GM12878 (cell line): Measurements from ENCODE around the gene HHIP. TPM values are rescaled to one million over a fixed set of nuclear protein-coding genes. Genes with fewer than 3 reads are reported as not detected.

Source experiments
- ATAC-seq: fragments of 200-7000 bp; cut with Tn5 transposase; 3 replicates; pipeline ENCODE4 v1.9.1; 2020; ENCODE audit warnings: mild to moderate bottlenecking, moderate library complexity
- BruUV-seq: library from RNA; stranded (reverse); fragments of 400-500 nt; replicated peaks from 2 replicates; lab custom pipeline; 2021; lab: Mats Ljungman, UMichigan
- CTCF ChIA-PET: fragments of 300-600 bp; sonication (Branson Sonifier 250); formaldehyde crosslinking; extraction: SDS; loops from one replicate; lab custom pipeline; 2021; ENCODE audit warnings: inconsistent platforms; lab: Yijun Ruan, JAX
- POLR2A ChIA-PET: fragments of 350-600 bp; formaldehyde crosslinking; extraction: SDS; loops from one replicate; lab custom pipeline; 2021; ENCODE audit warnings: inconsistent platforms; lab: Charles Lee
- RAD21 ChIA-PET: fragments of 300-600 bp; sonication (Branson Sonifier 250); formaldehyde crosslinking; loops from one replicate; lab custom pipeline; 2023; ENCODE audit warnings: antibody characterized with exemption; ENCODE audit not compliant: unreplicated experiment; lab: Charles Lee
- SMC1A ChIA-PET: fragments of 300-600 bp; sonication (Branson Sonifier 250); formaldehyde crosslinking; loops from one replicate; lab custom pipeline; 2023; ENCODE audit not compliant: unreplicated experiment, uncharacterized antibody; lab: Charles Lee
- DNase-seq: peaks from one replicate; pipeline ENCODE4 v3.0.0-alpha.2; 2011; ENCODE audit warnings: low read depth, low spot score
- FAIRE-seq: peaks from 3 replicates; lab custom pipeline; 2011; peaks lifted over from hg19 to GRCh38; lab: Jason Lieb, UNC
- H2AFZ ChIP-seq: 2 replicates; pipeline ENCODE4 v1.6.0; 2011; ENCODE audit warnings: low read depth, low read length, control low read depth; ENCODE audit not compliant: control insufficient read depth
- H3K27ac ChIP-seq: 2 replicates; pipeline ENCODE4 v1.5.1; 2011; ENCODE audit warnings: control low read depth; ENCODE audit not compliant: control insufficient read depth, insufficient read depth
- H3K27me3 ChIP-seq, 2 experiments: replicated peaks in 1 of 2; 2 replicates each; pipeline versions ENCODE4 v1.6.0 to v1.6.1; 2011; ENCODE audit warnings: low read length in 1 of 2; ENCODE audit not compliant: control insufficient read depth in 2 of 2, insufficient read depth in 2 of 2
- H3K36me3 ChIP-seq, 2 experiments: 2 replicates each; pipeline ENCODE4 v1.5.1; 2011; ENCODE audit warnings: low read length in 1 of 2; ENCODE audit not compliant: control insufficient read depth in 2 of 2, insufficient read depth in 2 of 2
- H3K4me1 ChIP-seq: 2 replicates; pipeline ENCODE4 v1.6.1; 2011; ENCODE audit warnings: mild to moderate bottlenecking, low read length, moderate library complexity, mixed read lengths; ENCODE audit not compliant: control insufficient read depth, insufficient read depth
- H3K4me2 ChIP-seq: 2 replicates; pipeline ENCODE4 v1.6.0; 2011; ENCODE audit warnings: control low read depth; ENCODE audit not compliant: control insufficient read depth, insufficient read depth
- H3K4me3 ChIP-seq: fragments of 200-600 bp; sonication (generic); 2 replicates; pipeline ENCODE4 v1.5.1; 2016
- H3K79me2 ChIP-seq: 2 replicates; pipeline ENCODE4 v1.6.0; 2011; ENCODE audit warnings: low read length; ENCODE audit not compliant: control insufficient read depth, insufficient read depth
- H3K9ac ChIP-seq: 2 replicates; pipeline ENCODE4 v1.8.0; 2011; ENCODE audit warnings: low read length, control low read depth, mixed read lengths; ENCODE audit not compliant: control insufficient read depth, insufficient read depth
- H3K9me3 ChIP-seq: replicated peaks from 3 replicates; pipeline ENCODE4 v1.5.1; 2011; ENCODE audit warnings: mild to moderate bottlenecking, low read length; ENCODE audit not compliant: control insufficient read depth, insufficient read depth
- H4K20me1 ChIP-seq: 2 replicates; pipeline ENCODE4 v1.6.0; 2011; ENCODE audit not compliant: control insufficient read depth, insufficient read depth
- CBX5 ChIP-seq: sonication (generic); IDR thresholded peaks from 2 replicates; pipeline ENCODE4 v1.6.1; 2016; ENCODE audit warnings: low read depth, moderate library complexity, mild to moderate bottlenecking, inconsistent platforms
- HDGF ChIP-seq: fragments of 450-650 bp; IDR thresholded peaks from 2 replicates; pipeline ENCODE4 v1.6.1; 2016; ENCODE audit warnings: antibody characterized with exemption
- KAT2A ChIP-seq: conservative IDR thresholded peaks from 2 replicates; pipeline ENCODE4 v1.6.1; 2011; ENCODE audit warnings: low read depth, low read length; ENCODE audit not compliant: control insufficient read depth
- SMARCA5 ChIP-seq: fragments of 450-650 bp; IDR thresholded peaks from 2 replicates; pipeline ENCODE4 v1.6.1; 2017; ENCODE audit warnings: mild to moderate bottlenecking
- SMC3 ChIP-seq: IDR thresholded peaks from 2 replicates; pipeline ENCODE4 v1.6.1; 2011; ENCODE audit warnings: low read length, improper control_type of control experiment, borderline replicate concordance
- SREBF2 ChIP-seq: IDR thresholded peaks from 2 replicates; pipeline ENCODE4 v1.6.1; 2012; ENCODE audit warnings: mild to moderate bottlenecking, low read length
- WGBS: methylation state at CpG from one replicate; pipeline ENCODE4 v1.1.6; 2016; ENCODE audit warnings: low lambda C conversion rate; ENCODE audit not compliant: insufficient replicate concordance, insufficient coverage; ENCODE audit errors: missing lambda C conversion rate; 5-methylcytosine and 5-hydroxymethylcytosine counted together
- in situ Hi-C: fragments of 300-500 bp; cut with MboI; formaldehyde crosslinking; loops from 9 replicates; pipeline ENCODE4 v1.14.3; 2018; ENCODE audit warnings: mixed read lengths
- intact Hi-C: fragments of 100-400 bp; cut with micrococcal nuclease; formaldehyde crosslinking; loops from one replicate; pipeline ENCODE4 v1.14.2; 2022; ENCODE audit not compliant: unreplicated experiment
- polyA plus RNA-seq, 11 experiments: library from polyadenylated mRNA; depleted of rRNA in 4 of 11; unstranded in 6 of 11; stranded (reverse) in 5 of 11; fragments of >200 nt; fragmentation: Nextera tagmentation in 4 of 11; fragmentation: Illumina TruSeq in 1 of 11; extraction: Ambion mirVana in 4 of 11; extraction: Trizol in 1 of 11; gene quantifications; 1 replicate in 1 of 11; 2 replicates in 10 of 11; pipeline versions ENCODE4 v1.2.1 to v1.2.3, GENCODE V29; 2011 to 2016; ENCODE audit warnings: inconsistent platforms in 2 of 11, missing spikeins in 2 of 11, low read depth in 1 of 11
- total RNA-seq, 4 experiments: library from RNA; depleted of rRNA in 3 of 4; stranded (reverse); fragments of >200 nt in 3 of 4; fragmentation: Illumina TruSeq in 1 of 4; extraction: Trizol in 1 of 4; gene quantifications; 2 replicates each; pipeline versions ENCODE4 v1.2.1 to v1.2.3, GENCODE V29; 2013 to 2021
- TF ChIP-seq, protein P1 (sequence below): fragments of 450-650 bp; IDR thresholded peaks from 2 replicates; pipeline ENCODE4 v1.6.1; 2017; ENCODE audit warnings: low read depth, mild to moderate bottlenecking, moderate library complexity
- TF ChIP-seq, protein P2 (sequence below): IDR thresholded peaks from 2 replicates; pipeline ENCODE4 v1.6.1; 2011; ENCODE audit warnings: borderline replicate concordance, low read depth, mild to moderate bottlenecking, moderate library complexity, low read length; ENCODE audit not compliant: insufficient read depth, poor library complexity, severe bottlenecking
- TF ChIP-seq, protein P3 (sequence below): fragments of 450-650 bp; IDR thresholded peaks from 2 replicates; pipeline ENCODE4 v1.6.1; 2017; ENCODE audit warnings: mild to moderate bottlenecking, moderate library complexity
- TF ChIP-seq, protein P4 (sequence below): IDR thresholded peaks from 2 replicates; pipeline ENCODE4 v1.6.1; 2012; ENCODE audit warnings: mild to moderate bottlenecking, low read depth, low read length

HHIP gene
- total and polyA plus RNA-seq, 10 of the 15 experiments (the other 5 are each of a cell fraction or from before 2014, with no cell fraction given) = 0.06 to 0.56 (median 0.24) TPM; not detected in 1

DNA sequence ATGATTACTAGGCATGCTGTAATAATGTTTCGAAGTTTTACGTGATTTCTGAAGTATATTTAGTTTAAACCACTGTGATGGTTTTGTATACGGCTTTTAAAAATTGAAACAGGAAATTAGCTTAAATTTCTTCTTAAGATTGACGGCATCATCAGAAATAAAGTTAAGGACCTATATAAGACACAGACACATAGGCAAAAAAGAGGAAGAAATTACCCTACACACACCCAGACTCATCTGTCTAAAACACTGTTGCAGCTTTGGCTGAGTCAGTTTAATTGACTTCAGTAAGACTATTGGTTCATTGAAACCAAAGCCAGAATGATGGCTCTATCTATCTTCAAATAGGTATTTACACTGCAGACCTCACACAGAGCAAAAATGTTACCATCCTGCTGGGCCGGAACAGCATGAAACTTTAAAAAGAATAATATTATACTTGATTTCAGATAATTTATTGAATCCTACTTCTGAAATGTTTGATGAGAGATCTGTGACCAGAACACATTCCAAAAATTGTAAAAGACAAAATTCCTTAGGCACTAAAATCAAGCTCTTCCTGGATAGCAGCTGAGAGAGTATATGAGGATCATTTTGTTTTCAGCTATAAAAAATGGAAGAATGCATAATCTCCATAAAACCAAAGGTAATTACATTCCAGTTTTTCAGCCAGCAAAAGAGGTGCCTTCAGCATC is 4.5 kb downstream of the HHIP start:
- intact Hi-C loops (no loop called here), in situ Hi-C loops (no loop called here)
- Histone ChIP-seq H3K36me3 (no peaks in the 10 kb centered on the region), H3K79me2 (no peaks in the 10 kb centered on the region), H3K9ac (no peak overlapping the region), H3K4me3 (no peak overlapping the region), H3K27ac (no peak overlapping the region), H3K4me1 (no peaks in the 10 kb centered on the region), H2AFZ (no peak overlapping the region), H4K20me1 (no peaks in the 10 kb centered on the region), H3K4me2 (no peak overlapping the region), H3K9me3 (no peaks in the 10 kb centered on the region), H3K27me3 (peaks cover 3 to 10% of the 10 kb centered on the region in 2 experiments; a peak in 2 of 4 replicates)
- ChIA-PET POLR2A (no interaction called here), SMC1A (interaction anchor here (0.8 to 2.5 kb wide), 11 partner anchors 11 to 447 kb away, joined by 3 to 9 read pairs (median 3); partner anchors contain the start of gene ANAPC10), RAD21 (interaction anchor here (0.5 to 1.3 kb wide), 2 partner anchors 16 to 409 kb away, joined by 3 to 4 read pairs; no protein-coding TSS in a partner anchor), CTCF (interaction anchor here (1.3 to 1.9 kb wide), 3 partner anchors 12 to 32 kb away, joined by 3 to 6 read pairs (median 4); no protein-coding TSS in a partner anchor)
- BruUV-seq = no TSS peak
- FAIRE-seq (no peak), ATAC-seq (no peak), DNase-seq (no peak)
- 63% methylated on average over 5 of the region's 5 CpGs for WGBS
- TF ChIP-seq CBX5 (no peak), SMC3 (no peak), HDGF (no peak), SREBF2 (no peak), SMARCA5 (no peak), KAT2A (no peak)
- TF ChIP-seq, protein P1, sequence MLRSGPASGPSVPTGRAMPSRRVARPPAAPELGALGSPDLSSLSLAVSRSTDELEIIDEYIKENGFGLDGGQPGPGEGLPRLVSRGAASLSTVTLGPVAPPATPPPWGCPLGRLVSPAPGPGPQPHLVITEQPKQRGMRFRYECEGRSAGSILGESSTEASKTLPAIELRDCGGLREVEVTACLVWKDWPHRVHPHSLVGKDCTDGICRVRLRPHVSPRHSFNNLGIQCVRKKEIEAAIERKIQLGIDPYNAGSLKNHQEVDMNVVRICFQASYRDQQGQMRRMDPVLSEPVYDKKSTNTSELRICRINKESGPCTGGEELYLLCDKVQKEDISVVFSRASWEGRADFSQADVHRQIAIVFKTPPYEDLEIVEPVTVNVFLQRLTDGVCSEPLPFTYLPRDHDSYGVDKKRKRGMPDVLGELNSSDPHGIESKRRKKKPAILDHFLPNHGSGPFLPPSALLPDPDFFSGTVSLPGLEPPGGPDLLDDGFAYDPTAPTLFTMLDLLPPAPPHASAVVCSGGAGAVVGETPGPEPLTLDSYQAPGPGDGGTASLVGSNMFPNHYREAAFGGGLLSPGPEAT = no peak
- TF ChIP-seq, protein P2, sequence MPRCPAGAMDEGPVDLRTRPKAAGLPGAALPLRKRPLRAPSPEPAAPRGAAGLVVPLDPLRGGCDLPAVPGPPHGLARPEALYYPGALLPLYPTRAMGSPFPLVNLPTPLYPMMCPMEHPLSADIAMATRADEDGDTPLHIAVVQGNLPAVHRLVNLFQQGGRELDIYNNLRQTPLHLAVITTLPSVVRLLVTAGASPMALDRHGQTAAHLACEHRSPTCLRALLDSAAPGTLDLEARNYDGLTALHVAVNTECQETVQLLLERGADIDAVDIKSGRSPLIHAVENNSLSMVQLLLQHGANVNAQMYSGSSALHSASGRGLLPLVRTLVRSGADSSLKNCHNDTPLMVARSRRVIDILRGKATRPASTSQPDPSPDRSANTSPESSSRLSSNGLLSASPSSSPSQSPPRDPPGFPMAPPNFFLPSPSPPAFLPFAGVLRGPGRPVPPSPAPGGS = no peak
- TF ChIP-seq, protein P3, sequence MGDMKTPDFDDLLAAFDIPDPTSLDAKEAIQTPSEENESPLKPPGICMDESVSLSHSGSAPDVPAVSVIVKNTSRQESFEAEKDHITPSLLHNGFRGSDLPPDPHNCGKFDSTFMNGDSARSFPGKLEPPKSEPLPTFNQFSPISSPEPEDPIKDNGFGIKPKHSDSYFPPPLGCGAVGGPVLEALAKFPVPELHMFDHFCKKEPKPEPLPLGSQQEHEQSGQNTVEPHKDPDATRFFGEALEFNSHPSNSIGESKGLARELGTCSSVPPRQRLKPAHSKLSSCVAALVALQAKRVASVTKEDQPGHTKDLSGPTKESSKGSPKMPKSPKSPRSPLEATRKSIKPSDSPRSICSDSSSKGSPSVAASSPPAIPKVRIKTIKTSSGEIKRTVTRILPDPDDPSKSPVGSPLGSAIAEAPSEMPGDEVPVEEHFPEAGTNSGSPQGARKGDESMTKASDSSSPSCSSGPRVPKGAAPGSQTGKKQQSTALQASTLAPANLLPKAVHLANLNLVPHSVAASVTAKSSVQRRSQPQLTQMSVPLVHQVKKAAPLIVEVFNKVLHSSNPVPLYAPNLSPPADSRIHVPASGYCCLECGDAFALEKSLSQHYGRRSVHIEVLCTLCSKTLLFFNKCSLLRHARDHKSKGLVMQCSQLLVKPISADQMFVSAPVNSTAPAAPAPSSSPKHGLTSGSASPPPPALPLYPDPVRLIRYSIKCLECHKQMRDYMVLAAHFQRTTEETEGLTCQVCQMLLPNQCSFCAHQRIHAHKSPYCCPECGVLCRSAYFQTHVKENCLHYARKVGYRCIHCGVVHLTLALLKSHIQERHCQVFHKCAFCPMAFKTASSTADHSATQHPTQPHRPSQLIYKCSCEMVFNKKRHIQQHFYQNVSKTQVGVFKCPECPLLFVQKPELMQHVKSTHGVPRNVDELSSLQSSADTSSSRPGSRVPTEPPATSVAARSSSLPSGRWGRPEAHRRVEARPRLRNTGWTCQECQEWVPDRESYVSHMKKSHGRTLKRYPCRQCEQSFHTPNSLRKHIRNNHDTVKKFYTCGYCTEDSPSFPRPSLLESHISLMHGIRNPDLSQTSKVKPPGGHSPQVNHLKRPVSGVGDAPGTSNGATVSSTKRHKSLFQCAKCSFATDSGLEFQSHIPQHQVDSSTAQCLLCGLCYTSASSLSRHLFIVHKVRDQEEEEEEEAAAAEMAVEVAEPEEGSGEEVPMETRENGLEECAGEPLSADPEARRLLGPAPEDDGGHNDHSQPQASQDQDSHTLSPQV = no peak
- TF ChIP-seq, protein P4, sequence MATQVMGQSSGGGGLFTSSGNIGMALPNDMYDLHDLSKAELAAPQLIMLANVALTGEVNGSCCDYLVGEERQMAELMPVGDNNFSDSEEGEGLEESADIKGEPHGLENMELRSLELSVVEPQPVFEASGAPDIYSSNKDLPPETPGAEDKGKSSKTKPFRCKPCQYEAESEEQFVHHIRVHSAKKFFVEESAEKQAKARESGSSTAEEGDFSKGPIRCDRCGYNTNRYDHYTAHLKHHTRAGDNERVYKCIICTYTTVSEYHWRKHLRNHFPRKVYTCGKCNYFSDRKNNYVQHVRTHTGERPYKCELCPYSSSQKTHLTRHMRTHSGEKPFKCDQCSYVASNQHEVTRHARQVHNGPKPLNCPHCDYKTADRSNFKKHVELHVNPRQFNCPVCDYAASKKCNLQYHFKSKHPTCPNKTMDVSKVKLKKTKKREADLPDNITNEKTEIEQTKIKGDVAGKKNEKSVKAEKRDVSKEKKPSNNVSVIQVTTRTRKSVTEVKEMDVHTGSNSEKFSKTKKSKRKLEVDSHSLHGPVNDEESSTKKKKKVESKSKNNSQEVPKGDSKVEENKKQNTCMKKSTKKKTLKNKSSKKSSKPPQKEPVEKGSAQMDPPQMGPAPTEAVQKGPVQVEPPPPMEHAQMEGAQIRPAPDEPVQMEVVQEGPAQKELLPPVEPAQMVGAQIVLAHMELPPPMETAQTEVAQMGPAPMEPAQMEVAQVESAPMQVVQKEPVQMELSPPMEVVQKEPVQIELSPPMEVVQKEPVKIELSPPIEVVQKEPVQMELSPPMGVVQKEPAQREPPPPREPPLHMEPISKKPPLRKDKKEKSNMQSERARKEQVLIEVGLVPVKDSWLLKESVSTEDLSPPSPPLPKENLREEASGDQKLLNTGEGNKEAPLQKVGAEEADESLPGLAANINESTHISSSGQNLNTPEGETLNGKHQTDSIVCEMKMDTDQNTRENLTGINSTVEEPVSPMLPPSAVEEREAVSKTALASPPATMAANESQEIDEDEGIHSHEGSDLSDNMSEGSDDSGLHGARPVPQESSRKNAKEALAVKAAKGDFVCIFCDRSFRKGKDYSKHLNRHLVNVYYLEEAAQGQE = no peak
